ENCODE results near the gene ZNF783.
"Not testable (repeated sequence)": the region's sequence is repeated elsewhere in the genome, so short reads cannot be mapped to it uniquely, and the experiment has no call there.

Gene ZNF783

GRCh38 chr7:149274424-149274823 is 12.4 kb downstream of the ZNF783 start:
- H4K91ac ChIP-seq (ENCODE audit: low read length); H2BK5ac ChIP-seq (ENCODE audit: low read depth, low read length, poor library complexity, severe bottlenecking); H3K27ac ChIP-seq (ENCODE audit: low read length, poor library complexity, severe bottlenecking); H2BK15ac ChIP-seq (ENCODE audit: low read depth, poor library complexity, severe bottlenecking); H3K23ac ChIP-seq (ENCODE audit: low read length in 2 of 2); H3K4ac ChIP-seq (ENCODE audit: low read depth in 1 of 2, low read length in 2 of 2); H2AFZ ChIP-seq (ENCODE audit: low read depth, low read length); H2BK12ac ChIP-seq (ENCODE audit: low read length in 2 of 2); H3K18ac ChIP-seq (ENCODE audit: low read depth in 1 of 2, low read length in 2 of 2); H3K4me3 ChIP-seq (ENCODE audit: insufficient read depth in 1 of 2, low read depth in 1 of 2, low read length in 2 of 2); H2BK120ac ChIP-seq (ENCODE audit: low read depth, low read length); H3K4me1 ChIP-seq (ENCODE audit: control insufficient read depth, insufficient read depth, low read depth, low read length); H3K4me2 ChIP-seq (ENCODE audit: low read length, poor library complexity, severe bottlenecking); H3K27me3 ChIP-seq (ENCODE audit: control insufficient read depth in 1 of 2, insufficient read depth in 1 of 2, low read length in 2 of 2); H3K14ac ChIP-seq (ENCODE audit: low read length in 2 of 2); H3K9ac ChIP-seq (ENCODE audit: low read length); DNase-seq; H4K8ac ChIP-seq (ENCODE audit: low read length); H2AK5ac ChIP-seq (ENCODE audit: low read length, severe bottlenecking); H3K9me3 ChIP-seq (ENCODE audit: control insufficient read depth, low read length): not testable (repeated sequence)
- H3K79me1 ChIP-seq (replicated peaks; ENCODE audit: low read length, poor library complexity, severe bottlenecking) = peaks cover 24% of the 10 kb centered on the region
- peaks cover 45 to 81% of the 10 kb centered on the region in 2 experiments for H3K36me3 ChIP-seq (ENCODE audit: control insufficient read depth in 1 of 2, insufficient read depth in 2 of 2, low read depth in 1 of 2, low read length in 2 of 2)
- WGBS = 95% methylated on average over 7 of the region's 8 CpGs

- no peak overlapping the region for H2AK5ac ChIP-seq (ENCODE audit: low read length, severe bottlenecking)
- H3K4me3 ChIP-seq (ENCODE audit: insufficient read depth in 1 of 2, low read depth in 1 of 2, low read length in 2 of 2) = no peak overlapping the region
- peaks cover 18% of the 10 kb centered on the region for H3K79me1 ChIP-seq (replicated peaks; ENCODE audit: low read length, poor library complexity, severe bottlenecking)
- peaks cover 68 to 72% of the 10 kb centered on the region in 2 experiments for H3K36me3 ChIP-seq (ENCODE audit: control insufficient read depth in 1 of 2, insufficient read depth in 2 of 2, low read depth in 1 of 2, low read length in 2 of 2)
- H4K91ac ChIP-seq (ENCODE audit: low read length) = no peak overlapping the region
- no peak overlapping the region for H3K23ac ChIP-seq (ENCODE audit: low read length in 2 of 2)
- no peak overlapping the region for H3K18ac ChIP-seq (ENCODE audit: low read depth in 1 of 2, low read length in 2 of 2)
- no peaks in the 10 kb centered on the region for H3K9me3 ChIP-seq (ENCODE audit: control insufficient read depth, low read length)
- H2BK120ac ChIP-seq (ENCODE audit: low read depth, low read length) = no peak overlapping the region
- H3K27ac ChIP-seq (ENCODE audit: low read length, poor library complexity, severe bottlenecking) = no peak overlapping the region
- H3K4me1 ChIP-seq (ENCODE audit: control insufficient read depth, insufficient read depth, low read depth, low read length) = no peaks in the 10 kb centered on the region
- no peak overlapping the region for H3K14ac ChIP-seq (ENCODE audit: low read length in 2 of 2)
- no peak overlapping the region for H2BK5ac ChIP-seq (ENCODE audit: low read depth, low read length, poor library complexity, severe bottlenecking)
- DNase-seq = no peak
- no peak overlapping the region for H3K9ac ChIP-seq (ENCODE audit: low read length)
- WGBS = 98% methylated on average over 9 of the region's 9 CpGs
- no peak overlapping the region for H3K4ac ChIP-seq (ENCODE audit: low read depth in 1 of 2, low read length in 2 of 2)
- no peaks in the 10 kb centered on the region for H3K27me3 ChIP-seq (ENCODE audit: control insufficient read depth in 1 of 2, insufficient read depth in 1 of 2, low read length in 2 of 2)
- no peak overlapping the region for H2AFZ ChIP-seq (ENCODE audit: low read depth, low read length)
- no peak overlapping the region for H2BK15ac ChIP-seq (ENCODE audit: low read depth, poor library complexity, severe bottlenecking)
- no peak overlapping the region for H2BK12ac ChIP-seq (ENCODE audit: low read length in 2 of 2)
- no peak overlapping the region for H4K8ac ChIP-seq (ENCODE audit: low read length)
- no peak overlapping the region for H3K4me2 ChIP-seq (ENCODE audit: low read length, poor library complexity, severe bottlenecking)
Observed at GRCh38 chr7:149277871-149278270, 15.9 kb downstream of the ZNF783 start.

- no peak overlapping the region for H4K8ac ChIP-seq (ENCODE audit: low read length)
- H2BK5ac ChIP-seq (ENCODE audit: low read depth, low read length, poor library complexity, severe bottlenecking) = no peak overlapping the region
- no peak for DNase-seq
- no peak overlapping the region for H3K4me2 ChIP-seq (ENCODE audit: low read length, poor library complexity, severe bottlenecking)
- no peaks in the 10 kb centered on the region for H3K9me3 ChIP-seq (ENCODE audit: control insufficient read depth, low read length)
- no peak overlapping the region for H2AK5ac ChIP-seq (ENCODE audit: low read length, severe bottlenecking)
- no peak overlapping the region for H3K4ac ChIP-seq (ENCODE audit: low read depth in 1 of 2, low read length in 2 of 2)
- H3K9ac ChIP-seq (ENCODE audit: low read length) = no peak overlapping the region
- H3K4me3 ChIP-seq (ENCODE audit: insufficient read depth in 1 of 2, low read depth in 1 of 2, low read length in 2 of 2) = no peak overlapping the region
- no peak overlapping the region for H3K18ac ChIP-seq (ENCODE audit: low read depth in 1 of 2, low read length in 2 of 2)
- H3K36me3 ChIP-seq (ENCODE audit: control insufficient read depth in 1 of 2, insufficient read depth in 2 of 2, low read depth in 1 of 2, low read length in 2 of 2) = peaks cover 70 to 72% of the 10 kb centered on the region in 2 experiments
- H3K4me1 ChIP-seq (ENCODE audit: control insufficient read depth, insufficient read depth, low read depth, low read length) = no peaks in the 10 kb centered on the region
- no peak overlapping the region for H2AFZ ChIP-seq (ENCODE audit: low read depth, low read length)
- WGBS = 97% methylated on average over 11 of the region's 11 CpGs
- no peaks in the 10 kb centered on the region for H3K27me3 ChIP-seq (ENCODE audit: control insufficient read depth in 1 of 2, insufficient read depth in 1 of 2, low read length in 2 of 2)
- H3K14ac ChIP-seq (ENCODE audit: low read length in 2 of 2) = no peak overlapping the region
- peaks cover 17% of the 10 kb centered on the region for H3K79me1 ChIP-seq (replicated peaks; ENCODE audit: low read length, poor library complexity, severe bottlenecking)
- no peak overlapping the region for H4K91ac ChIP-seq (ENCODE audit: low read length)
- no peak overlapping the region for H2BK15ac ChIP-seq (ENCODE audit: low read depth, poor library complexity, severe bottlenecking)
- H2BK12ac ChIP-seq (ENCODE audit: low read length in 2 of 2) = no peak overlapping the region
- H2BK120ac ChIP-seq (ENCODE audit: low read depth, low read length) = no peak overlapping the region
- no peak overlapping the region for H3K23ac ChIP-seq (ENCODE audit: low read length in 2 of 2)
- H3K27ac ChIP-seq (ENCODE audit: low read length, poor library complexity, severe bottlenecking) = no peak overlapping the region
Observed at GRCh38 chr7:149278396-149278795, 16.4 kb downstream of the ZNF783 start.

GRCh38 chr7:149279111-149279743 is 17.2 kb downstream of the ZNF783 start:
- no peak overlapping the region for H3K4me3 ChIP-seq (ENCODE audit: insufficient read depth in 1 of 2, low read depth in 1 of 2, low read length in 2 of 2)
- no peak overlapping the region for H3K27ac ChIP-seq (ENCODE audit: low read length, poor library complexity, severe bottlenecking)
- H3K9me3 ChIP-seq (ENCODE audit: control insufficient read depth, low read length) = no peaks in the 10 kb centered on the region
- H3K4me2 ChIP-seq (ENCODE audit: low read length, poor library complexity, severe bottlenecking) = no peak overlapping the region
- no peak overlapping the region for H2BK15ac ChIP-seq (ENCODE audit: low read depth, poor library complexity, severe bottlenecking)
- no peak overlapping the region for H2BK120ac ChIP-seq (ENCODE audit: low read depth, low read length)
- no peak overlapping the region for H4K8ac ChIP-seq (ENCODE audit: low read length)
- no peak overlapping the region for H2AK5ac ChIP-seq (ENCODE audit: low read length, severe bottlenecking)
- H2AFZ ChIP-seq (ENCODE audit: low read depth, low read length) = no peak overlapping the region
- no peak overlapping the region for H3K4ac ChIP-seq (ENCODE audit: low read depth in 1 of 2, low read length in 2 of 2)
- no peak for DNase-seq
- H2BK12ac ChIP-seq (ENCODE audit: low read length in 2 of 2) = no peak overlapping the region
- H3K23ac ChIP-seq (ENCODE audit: low read length in 2 of 2) = no peak overlapping the region
- no peak overlapping the region for H4K91ac ChIP-seq (ENCODE audit: low read length)
- 92% methylated on average over 10 of the region's 17 CpGs for WGBS
- H3K27me3 ChIP-seq (ENCODE audit: control insufficient read depth in 1 of 2, insufficient read depth in 1 of 2, low read length in 2 of 2) = no peaks in the 10 kb centered on the region
- no peak overlapping the region for H3K18ac ChIP-seq (ENCODE audit: low read depth in 1 of 2, low read length in 2 of 2)
- no peak overlapping the region for H2BK5ac ChIP-seq (ENCODE audit: low read depth, low read length, poor library complexity, severe bottlenecking)
- H3K36me3 ChIP-seq (ENCODE audit: control insufficient read depth in 1 of 2, insufficient read depth in 2 of 2, low read depth in 1 of 2, low read length in 2 of 2) = peaks cover 72 to 76% of the 10 kb centered on the region in 2 experiments
- no peak overlapping the region for H3K14ac ChIP-seq (ENCODE audit: low read length in 2 of 2)
- H3K4me1 ChIP-seq (ENCODE audit: control insufficient read depth, insufficient read depth, low read depth, low read length) = no peaks in the 10 kb centered on the region
- no peak overlapping the region for H3K9ac ChIP-seq (ENCODE audit: low read length)
- peaks cover 14% of the 10 kb centered on the region for H3K79me1 ChIP-seq (replicated peaks; ENCODE audit: low read length, poor library complexity, severe bottlenecking)

Data from mesenchymal stem cell (in vitro differentiated cells and primary cell).